K562 (cell line): ENCODE results near the gene ATXN3L. TPM values are rescaled to one million over a fixed set of nuclear protein-coding genes. Genes with fewer than 3 reads are reported as not detected.

Experiments used
- BDP1 ChIP-seq: IDR thresholded peaks from 3 replicates; pipeline ENCODE4 v1.6.1; 2011; ENCODE audit not compliant: insufficient read length, insufficient read depth
- CBFA2T2 ChIP-seq: fragments of 450-650 bp; conservative IDR thresholded peaks from 2 replicates; pipeline ENCODE4 v1.6.1; 2017; ENCODE audit warnings: mild to moderate bottlenecking
- CEBPG ChIP-seq, 3 experiments: fragments of 200-800 bp in 1 of 3; sonication (Bioruptor generic) in 1 of 3; sonication (generic) in 1 of 3; formaldehyde crosslinking in 1 of 3; IDR thresholded peaks in 2 of 3; conservative IDR thresholded peaks in 1 of 3; 2 replicates each; pipeline versions ENCODE4 v1.6.1 to v1.8.0; 2016 to 2022; ENCODE audit warnings: missing compliant biosample characterization in 2 of 3, missing genetic modification characterization in 2 of 3, mild to moderate bottlenecking in 1 of 3, missing genetic modification reagents in 1 of 3
- CTBP1 ChIP-seq: fragments of 450-650 bp; IDR thresholded peaks from 2 replicates; pipeline ENCODE4 v1.6.1; 2016; ENCODE audit warnings: borderline replicate concordance
- DIDO1 ChIP-seq: fragments of 450-650 bp; IDR thresholded peaks from 2 replicates; pipeline ENCODE4 v1.6.1; 2016; ENCODE audit warnings: low read depth, missing biosample characterization, missing genetic modification characterization
- ERF ChIP-seq: fragments of 450-650 bp; formaldehyde crosslinking; IDR thresholded peaks from 2 replicates; pipeline ENCODE4 v1.4.0; 2020; ENCODE audit warnings: mild to moderate bottlenecking, mixed read lengths
- HNRNPLL ChIP-seq: fragments of 200-400 bp; formaldehyde crosslinking; IDR thresholded peaks from 2 replicates; pipeline ENCODE4 v1.6.1; 2017; ENCODE audit warnings: low read length, low read depth, mild to moderate bottlenecking; ENCODE audit not compliant: poor library complexity, severe bottlenecking
- NCOR1 ChIP-seq: fragments of 450-650 bp; IDR thresholded peaks from 2 replicates; pipeline ENCODE4 v1.6.1; 2016; ENCODE audit warnings: mild to moderate bottlenecking, moderate library complexity
- NUFIP1 ChIP-seq: fragments of 450-650 bp; IDR thresholded peaks from 2 replicates; pipeline ENCODE4 v1.6.1; 2018; ENCODE audit not compliant: partially characterized antibody
- PRPF4 ChIP-seq: fragments of 200-400 bp; formaldehyde crosslinking; IDR thresholded peaks from one replicate; pipeline ENCODE4 v1.6.1; 2017; ENCODE audit warnings: low read length, low read depth, mild to moderate bottlenecking; ENCODE audit not compliant: insufficient read depth, poor library complexity, severe bottlenecking
- RNF2 ChIP-seq: sonication (generic); IDR thresholded peaks from 2 replicates; pipeline ENCODE4 v1.6.1; 2016
- SIN3B ChIP-seq: fragments of 450-650 bp; IDR thresholded peaks from 2 replicates; pipeline ENCODE4 v1.6.1; 2017; ENCODE audit warnings: low read depth, mild to moderate bottlenecking, moderate library complexity
- SMC3 ChIP-seq: conservative IDR thresholded peaks from 2 replicates; pipeline ENCODE4 v1.6.1; 2011; ENCODE audit warnings: low read depth, low read length, improper control_type of control experiment; ENCODE audit not compliant: insufficient read depth
- SNIP1 ChIP-seq: fragments of 450-650 bp; IDR thresholded peaks from 2 replicates; pipeline ENCODE4 v1.7.1; 2017; ENCODE audit warnings: low read depth, mild to moderate bottlenecking
- TCF7L2 ChIP-seq: fragments of 150-350 bp; IDR thresholded peaks from 2 replicates; pipeline ENCODE4 v1.6.1; 2016; ENCODE audit warnings: low read depth, mild to moderate bottlenecking, low read length, moderate library complexity
- YY1 ChIP-seq, 3 experiments: IDR thresholded peaks; 2 replicates each; pipeline ENCODE4 v1.6.1; 2011; ENCODE audit warnings: low read length in 2 of 3, mild to moderate bottlenecking in 2 of 3, moderate library complexity in 2 of 3, borderline replicate concordance in 1 of 3, control low read depth in 1 of 3, low read depth in 1 of 3; ENCODE audit not compliant: insufficient read depth in 3 of 3, insufficient replicate concordance in 2 of 3, control insufficient read depth in 1 of 3, insufficient read length in 1 of 3; ENCODE audit errors: extremely low read depth in 1 of 3
- ZNF124 ChIP-seq: sonication (generic); formaldehyde crosslinking; IDR thresholded peaks from 2 replicates; pipeline ENCODE4 v1.8.1; 2022; ENCODE audit warnings: missing genetic modification reagents
- ZNF175 ChIP-seq: fragments of 200-800 bp; sonication (Bioruptor generic); IDR thresholded peaks from 2 replicates; pipeline ENCODE4 v1.6.1; 2016; ENCODE audit warnings: low read depth, mild to moderate bottlenecking, missing genetic modification characterization, missing compliant biosample characterization
- ZNF589 ChIP-seq: fragments of 200-800 bp; sonication (Bioruptor generic); IDR thresholded peaks from 2 replicates; pipeline ENCODE4 v1.6.1; 2016; ENCODE audit warnings: low read depth, missing genetic modification characterization, missing compliant biosample characterization
- polyA plus RNA-seq, 8 experiments: library from polyadenylated mRNA; depleted of rRNA in 4 of 8; stranded (reverse) in 5 of 8; unstranded in 3 of 8; fragments of >200 nt; fragmentation: Nextera tagmentation in 2 of 8; fragmentation: Illumina TruSeq in 1 of 8; extraction: Ambion mirVana in 2 of 8; extraction: Trizol in 1 of 8; gene quantifications; 2 replicates each; pipeline versions ENCODE4 v1.2.1 to v1.2.3, GENCODE V29; 2011 to 2014; ENCODE audit warnings: inconsistent platforms in 1 of 8, missing spikeins in 1 of 8
- total RNA-seq, 7 experiments: library from RNA; depleted of rRNA in 6 of 7; stranded (reverse); fragments of >200 nt in 6 of 7; fragmentation: Illumina TruSeq in 2 of 7; extraction: Trizol in 2 of 7; gene quantifications; 2 replicates each; pipeline versions ENCODE4 v1.2.1 to v1.2.3, GENCODE V29; 2011 to 2021; ENCODE audit warnings: low replicate concordance in 1 of 7
- TF ChIP-seq, protein P1 (sequence below): sonication (generic); formaldehyde crosslinking; IDR thresholded peaks from 2 replicates; pipeline ENCODE4 v1.8.0; 2022; ENCODE audit warnings: mild to moderate bottlenecking, low read depth, missing genetic modification reagents
- TF ChIP-seq, protein P2 (sequence below): fragments of 200-800 bp; sonication (Bioruptor generic); IDR thresholded peaks from 2 replicates; pipeline ENCODE4 v1.6.1; 2017; ENCODE audit warnings: missing genetic modification characterization, missing compliant biosample characterization
- TF ChIP-seq, protein P3 (sequence below): fragments of 450-650 bp; IDR thresholded peaks from 2 replicates; pipeline ENCODE4 v1.6.1; 2017; ENCODE audit warnings: antibody characterized with exemption, mild to moderate bottlenecking

ATXN3L gene
- total and polyA plus RNA-seq, 9 of the 15 experiments (the other 6 are each of a cell fraction or from before 2014, with no cell fraction given): 0.04 to 0.31 TPM; not detected in 7

DNA sequence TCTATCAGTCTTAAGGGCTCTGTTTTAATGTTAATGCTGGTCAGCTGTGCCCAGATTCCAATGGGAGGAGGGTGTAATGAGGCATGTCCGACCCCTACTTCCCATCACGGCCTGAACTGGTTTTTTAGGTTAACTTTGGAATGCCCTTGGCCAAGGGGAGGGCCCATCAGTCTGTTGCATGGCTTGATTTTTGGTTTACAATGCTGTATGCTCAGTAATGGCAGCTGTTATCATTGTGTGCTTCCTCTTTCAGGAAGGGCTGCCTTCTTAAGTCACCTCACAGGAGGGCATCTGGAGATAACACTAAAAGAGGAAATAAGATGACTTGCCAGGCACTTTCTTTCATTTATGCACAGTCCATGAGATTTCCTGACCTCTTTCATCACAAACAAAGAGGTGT, 36.3 kb downstream of the ATXN3L start (continued):
- TF ChIP-seq SMC3 (no peak), SNIP1 (no peak), ZNF175 (CRISPR knock-in tag) (no peak; the same call in 1 of the 2 replicates), ERF (CRISPR knock-in tag) (no peak), TCF7L2 (no peak), NCOR1 (peak; percentile 44; the same call in 1 of the 2 replicates), CEBPG (CRISPR knock-in tag; IDR thresholded peaks at IDR 0.05) (no peak), CEBPG (tag; conservative IDR thresholded peaks at IDR 0.05 in 1 of 2, IDR thresholded peaks at IDR 0.05 in 1 of 2) (0 out of 4 replicates have a peak, but pooled peaks of 1 of the 2 experiments have one; percentile 6), BDP1 (no peak), HNRNPLL (no peak), ZNF589 (no peak), ZNF124 (CRISPR knock-in tag) (no peak), DIDO1 (no peak), SIN3B (no peak), YY1 (IDR thresholded peaks at IDR 0.05; ENCODE audit: borderline replicate concordance in 1 of 3, control insufficient read depth in 1 of 3, extremely low read depth in 1 of 3, insufficient read depth in 3 of 3, insufficient read length in 1 of 3, insufficient replicate concordance in 2 of 3, low read depth in 1 of 3, low read length in 2 of 3) (peak in 1 of 3 experiments; percentile 52), PRPF4 (no peak), CBFA2T2 (peak; percentile 36; the same call in 1 of the 2 replicates), RNF2 (0 out of 2 replicates have a peak, but pooled peaks have one; percentile 22), NUFIP1 (no peak), CTBP1 (peak; percentile 80)
- TF ChIP-seq, protein P1, sequence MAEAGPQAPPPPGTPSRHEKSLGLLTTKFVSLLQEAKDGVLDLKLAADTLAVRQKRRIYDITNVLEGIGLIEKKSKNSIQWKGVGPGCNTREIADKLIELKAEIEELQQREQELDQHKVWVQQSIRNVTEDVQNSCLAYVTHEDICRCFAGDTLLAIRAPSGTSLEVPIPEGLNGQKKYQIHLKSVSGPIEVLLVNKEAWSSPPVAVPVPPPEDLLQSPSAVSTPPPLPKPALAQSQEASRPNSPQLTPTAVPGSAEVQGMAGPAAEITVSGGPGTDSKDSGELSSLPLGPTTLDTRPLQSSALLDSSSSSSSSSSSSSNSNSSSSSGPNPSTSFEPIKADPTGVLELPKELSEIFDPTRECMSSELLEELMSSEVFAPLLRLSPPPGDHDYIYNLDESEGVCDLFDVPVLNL (CRISPR knock-in tag): no peak
- TF ChIP-seq, protein P2, sequence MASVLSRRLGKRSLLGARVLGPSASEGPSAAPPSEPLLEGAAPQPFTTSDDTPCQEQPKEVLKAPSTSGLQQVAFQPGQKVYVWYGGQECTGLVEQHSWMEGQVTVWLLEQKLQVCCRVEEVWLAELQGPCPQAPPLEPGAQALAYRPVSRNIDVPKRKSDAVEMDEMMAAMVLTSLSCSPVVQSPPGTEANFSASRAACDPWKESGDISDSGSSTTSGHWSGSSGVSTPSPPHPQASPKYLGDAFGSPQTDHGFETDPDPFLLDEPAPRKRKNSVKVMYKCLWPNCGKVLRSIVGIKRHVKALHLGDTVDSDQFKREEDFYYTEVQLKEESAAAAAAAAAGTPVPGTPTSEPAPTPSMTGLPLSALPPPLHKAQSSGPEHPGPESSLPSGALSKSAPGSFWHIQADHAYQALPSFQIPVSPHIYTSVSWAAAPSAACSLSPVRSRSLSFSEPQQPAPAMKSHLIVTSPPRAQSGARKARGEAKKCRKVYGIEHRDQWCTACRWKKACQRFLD (CRISPR knock-in tag): peak; percentile 40; the same call in 1 of the 2 replicates
- TF ChIP-seq, protein P3, sequence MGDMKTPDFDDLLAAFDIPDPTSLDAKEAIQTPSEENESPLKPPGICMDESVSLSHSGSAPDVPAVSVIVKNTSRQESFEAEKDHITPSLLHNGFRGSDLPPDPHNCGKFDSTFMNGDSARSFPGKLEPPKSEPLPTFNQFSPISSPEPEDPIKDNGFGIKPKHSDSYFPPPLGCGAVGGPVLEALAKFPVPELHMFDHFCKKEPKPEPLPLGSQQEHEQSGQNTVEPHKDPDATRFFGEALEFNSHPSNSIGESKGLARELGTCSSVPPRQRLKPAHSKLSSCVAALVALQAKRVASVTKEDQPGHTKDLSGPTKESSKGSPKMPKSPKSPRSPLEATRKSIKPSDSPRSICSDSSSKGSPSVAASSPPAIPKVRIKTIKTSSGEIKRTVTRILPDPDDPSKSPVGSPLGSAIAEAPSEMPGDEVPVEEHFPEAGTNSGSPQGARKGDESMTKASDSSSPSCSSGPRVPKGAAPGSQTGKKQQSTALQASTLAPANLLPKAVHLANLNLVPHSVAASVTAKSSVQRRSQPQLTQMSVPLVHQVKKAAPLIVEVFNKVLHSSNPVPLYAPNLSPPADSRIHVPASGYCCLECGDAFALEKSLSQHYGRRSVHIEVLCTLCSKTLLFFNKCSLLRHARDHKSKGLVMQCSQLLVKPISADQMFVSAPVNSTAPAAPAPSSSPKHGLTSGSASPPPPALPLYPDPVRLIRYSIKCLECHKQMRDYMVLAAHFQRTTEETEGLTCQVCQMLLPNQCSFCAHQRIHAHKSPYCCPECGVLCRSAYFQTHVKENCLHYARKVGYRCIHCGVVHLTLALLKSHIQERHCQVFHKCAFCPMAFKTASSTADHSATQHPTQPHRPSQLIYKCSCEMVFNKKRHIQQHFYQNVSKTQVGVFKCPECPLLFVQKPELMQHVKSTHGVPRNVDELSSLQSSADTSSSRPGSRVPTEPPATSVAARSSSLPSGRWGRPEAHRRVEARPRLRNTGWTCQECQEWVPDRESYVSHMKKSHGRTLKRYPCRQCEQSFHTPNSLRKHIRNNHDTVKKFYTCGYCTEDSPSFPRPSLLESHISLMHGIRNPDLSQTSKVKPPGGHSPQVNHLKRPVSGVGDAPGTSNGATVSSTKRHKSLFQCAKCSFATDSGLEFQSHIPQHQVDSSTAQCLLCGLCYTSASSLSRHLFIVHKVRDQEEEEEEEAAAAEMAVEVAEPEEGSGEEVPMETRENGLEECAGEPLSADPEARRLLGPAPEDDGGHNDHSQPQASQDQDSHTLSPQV: peak; percentile 65
